HG03064 (cell line): ENCODE data around the gene PCF11.
"Not testable (repeated sequence)": the region's sequence is repeated elsewhere in the genome, so short reads cannot be mapped to it uniquely, and the experiment has no call there.

Experiments used
- ATAC-seq: cut with Tn5 transposase; IDR thresholded peaks from one replicate; pipeline ENCODE4 v1.9.1; 2021; ENCODE audit warnings: low read depth; ENCODE audit not compliant: unreplicated experiment

PCF11 gene

DNA sequence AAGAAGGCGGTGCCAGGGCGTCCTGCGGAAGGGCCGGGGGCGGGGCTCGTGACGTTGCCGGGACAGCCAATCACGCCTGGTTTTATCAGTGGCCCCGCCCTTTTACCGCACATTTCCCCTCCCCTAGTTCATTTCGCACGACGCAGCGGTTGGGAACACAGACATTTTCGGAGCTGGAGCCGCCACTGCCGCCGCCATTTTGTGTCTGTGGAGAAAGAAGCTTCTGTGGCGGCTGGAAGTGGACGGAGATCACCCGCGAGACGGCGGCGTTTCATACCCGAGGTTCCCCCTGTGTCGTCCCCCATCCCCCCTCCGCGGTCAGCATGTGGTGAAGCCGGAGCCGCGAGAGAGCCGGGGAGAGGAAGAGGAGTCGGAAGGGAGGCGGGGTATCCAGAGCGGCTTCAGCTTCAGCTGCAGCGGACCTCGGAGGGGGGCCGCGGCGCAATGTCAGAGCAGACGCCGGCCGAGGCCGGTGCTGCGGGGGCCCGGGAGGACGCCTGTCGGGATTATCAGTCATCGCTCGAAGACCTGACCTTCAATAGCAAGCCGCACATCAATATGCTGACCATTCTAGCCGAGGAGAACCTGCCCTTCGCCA, at the start of gene PCF11:
PCF11 (plus strand) TSS at position 136 of the 598 bp plus-strand sequence; CDS start at position 445, 309 bp downstream.
- peak; percentile 4 for ATAC-seq

GRCh38 chr11:83112886-83113285, 44.0 kb upstream of the PCF11 start:
- ATAC-seq, result no peak

DNA sequence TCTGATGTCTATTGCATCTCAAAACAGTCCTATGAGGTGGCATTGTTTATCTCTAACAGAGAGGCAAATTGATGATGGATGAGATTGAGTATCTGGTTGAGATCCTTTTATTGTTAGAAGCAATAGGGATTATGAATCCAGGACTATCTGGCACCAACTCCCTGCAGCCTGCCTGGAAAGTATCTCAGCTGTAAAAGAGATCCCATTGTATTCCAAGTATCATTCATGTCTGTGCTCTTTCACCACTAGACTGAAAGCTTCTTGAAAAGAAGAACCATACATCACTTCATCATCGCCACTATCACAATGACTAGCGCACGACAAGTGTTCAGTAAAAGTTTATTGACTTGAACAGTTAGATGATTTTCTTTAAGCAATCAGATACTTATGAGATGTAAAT, 41.9 kb upstream of the PCF11 start:
- ATAC-seq, result no peak

DNA sequence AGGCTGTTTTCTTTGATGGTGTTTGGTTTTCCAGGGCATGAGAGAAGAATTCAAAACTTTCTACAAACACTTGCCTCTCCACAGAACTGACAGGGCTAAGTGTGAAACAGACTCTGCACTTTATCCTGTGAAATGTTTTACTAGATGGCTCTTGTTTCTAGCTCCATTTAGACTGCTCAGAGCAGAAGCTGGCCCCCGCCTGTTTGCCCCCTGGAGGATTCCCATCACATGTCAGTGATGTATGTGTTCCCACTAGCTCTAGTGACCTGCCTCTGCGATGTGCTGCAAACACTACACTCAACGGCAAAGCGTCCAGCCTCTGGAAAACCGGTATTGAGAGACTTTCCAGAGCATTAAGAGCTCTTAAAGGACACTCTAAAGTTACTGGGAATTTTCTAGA, 41.4 kb upstream of the PCF11 start:
- no peak for ATAC-seq

DNA sequence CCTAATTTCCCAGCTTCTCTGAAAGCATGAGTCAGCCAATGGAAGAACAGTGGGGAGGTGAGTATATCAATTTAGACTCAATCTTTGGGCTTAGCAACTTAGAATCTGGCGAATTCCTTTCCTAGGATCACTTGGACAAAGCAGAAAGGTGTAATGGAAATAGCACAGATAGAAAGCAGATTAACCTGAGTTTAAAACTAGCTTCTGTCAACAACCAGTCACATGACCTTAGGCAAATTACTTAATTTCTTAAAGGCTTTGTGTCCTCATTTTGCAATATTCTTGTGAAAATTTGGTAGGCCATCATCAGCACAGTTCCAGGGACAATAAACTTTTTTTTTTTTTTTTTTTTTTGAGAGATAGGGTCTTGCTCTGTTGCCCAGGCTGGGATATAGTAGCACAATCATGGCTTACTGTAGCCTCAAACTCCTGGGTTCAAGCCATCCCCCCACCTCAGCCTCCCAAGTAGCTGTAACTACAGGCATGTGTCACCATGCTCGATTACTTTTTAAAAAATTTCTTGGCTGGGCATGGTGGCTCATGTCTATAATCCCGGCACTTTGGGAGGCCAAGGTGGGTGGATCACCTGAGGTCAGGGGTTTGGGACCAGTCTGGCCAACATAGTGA, 40.8 kb upstream of the PCF11 start:
- no peak for ATAC-seq

DNA sequence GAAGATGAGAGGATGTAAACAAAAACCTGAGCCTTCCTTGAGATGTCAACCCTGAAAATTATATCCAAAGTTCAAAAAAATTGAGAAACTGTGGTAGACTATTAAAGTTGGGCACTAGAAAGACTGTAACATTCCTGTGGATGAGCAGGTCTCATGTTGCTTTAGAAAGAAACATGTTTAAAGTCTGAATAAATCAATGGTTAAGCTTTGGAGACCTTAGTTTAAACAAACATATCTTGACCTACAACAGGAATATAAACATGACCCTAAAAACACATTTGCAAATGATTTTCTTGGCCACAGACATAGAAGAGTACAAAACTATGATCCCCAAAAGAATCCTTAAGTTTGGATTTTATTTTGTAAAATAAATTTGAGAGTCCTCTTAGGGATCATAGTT, 38.1 kb upstream of the PCF11 start:
- ATAC-seq, result no peak

- no peak for ATAC-seq
Measured at GRCh38 chr11:83119216-83119615, 37.7 kb upstream of the PCF11 start.

DNA sequence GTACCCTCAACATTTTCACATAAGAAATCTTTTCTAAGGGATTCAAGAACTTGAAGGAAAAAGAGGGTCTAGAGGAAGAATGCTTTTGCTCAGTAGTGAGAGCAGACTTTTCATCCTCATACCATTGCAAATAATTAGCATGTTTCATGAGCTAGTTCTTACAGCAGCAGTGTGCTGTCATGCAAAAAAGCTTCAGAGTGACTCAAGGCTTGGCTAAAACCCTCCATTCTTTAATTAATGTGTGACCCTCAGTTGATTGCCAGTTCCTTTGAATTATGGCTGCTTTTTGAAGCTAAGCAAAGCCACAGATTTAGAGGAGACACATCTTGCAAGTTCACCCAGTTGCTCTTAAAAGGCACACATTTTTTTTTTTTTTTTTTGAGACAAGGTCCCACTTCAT, 36.6 kb upstream of the PCF11 start:
- no peak for ATAC-seq

DNA sequence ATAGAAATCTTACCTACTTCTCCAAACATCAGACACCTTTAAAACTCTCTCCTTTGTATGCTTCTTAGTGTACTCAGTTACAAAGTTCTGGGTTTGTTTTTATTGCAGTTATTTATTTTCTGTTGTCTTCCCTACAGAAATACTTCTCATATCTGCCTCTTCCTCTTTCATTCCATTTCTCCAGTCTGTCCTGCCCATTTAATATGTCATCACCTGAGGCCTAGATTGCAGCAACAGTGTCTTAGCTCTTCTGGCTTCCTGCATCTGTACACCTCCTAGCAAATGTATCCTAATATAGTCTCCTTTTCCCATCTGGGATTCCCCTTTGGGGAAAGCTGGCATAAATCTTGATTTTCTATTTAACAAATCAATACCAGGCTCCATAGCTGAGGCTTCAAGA, 34.9 kb upstream of the PCF11 start:
- no peak for ATAC-seq

DNA sequence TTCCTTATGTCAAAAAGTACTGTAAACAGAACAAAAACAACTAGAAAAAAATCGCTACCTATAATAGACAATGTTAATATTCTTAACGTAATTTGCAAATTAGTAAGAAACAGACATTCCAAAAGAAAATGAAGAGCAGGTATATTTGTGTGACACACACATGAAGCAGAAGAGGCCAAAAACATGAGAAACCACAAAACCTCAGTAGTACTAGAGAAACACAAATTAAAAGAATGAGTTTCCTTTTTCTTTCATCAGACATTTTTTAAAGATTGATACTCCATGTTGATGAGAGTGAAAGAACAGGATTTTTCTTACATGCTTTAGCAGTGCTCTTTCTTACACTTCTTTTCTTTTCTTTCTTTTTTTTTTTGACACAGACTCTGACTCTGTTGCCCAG, 34.2 kb upstream of the PCF11 start:
- ATAC-seq, result no peak

- ATAC-seq, result no peak
Measured at GRCh38 chr11:83124636-83125424, 32.1 kb upstream of the PCF11 start.

GRCh38 chr11:83125577-83125976, 31.4 kb upstream of the PCF11 start:
- ATAC-seq, result no peak

DNA sequence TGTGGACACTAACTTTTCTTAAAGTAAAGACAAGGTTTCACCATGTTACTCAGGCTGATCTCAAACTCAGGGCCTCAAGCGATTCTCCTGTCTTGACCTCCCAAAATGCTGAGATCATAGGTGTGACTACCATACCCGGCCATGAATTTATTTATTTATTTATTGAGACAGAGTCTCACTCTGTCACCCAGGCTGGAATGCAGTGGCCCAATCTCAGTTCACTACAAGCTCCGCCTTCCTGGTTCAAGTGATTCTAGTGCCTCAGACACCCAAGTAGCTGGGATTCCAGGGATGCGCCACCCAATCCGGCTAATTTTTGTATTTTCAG, 29.7 kb upstream of the PCF11 start:
- ATAC-seq, result peak; percentile 13

DNA sequence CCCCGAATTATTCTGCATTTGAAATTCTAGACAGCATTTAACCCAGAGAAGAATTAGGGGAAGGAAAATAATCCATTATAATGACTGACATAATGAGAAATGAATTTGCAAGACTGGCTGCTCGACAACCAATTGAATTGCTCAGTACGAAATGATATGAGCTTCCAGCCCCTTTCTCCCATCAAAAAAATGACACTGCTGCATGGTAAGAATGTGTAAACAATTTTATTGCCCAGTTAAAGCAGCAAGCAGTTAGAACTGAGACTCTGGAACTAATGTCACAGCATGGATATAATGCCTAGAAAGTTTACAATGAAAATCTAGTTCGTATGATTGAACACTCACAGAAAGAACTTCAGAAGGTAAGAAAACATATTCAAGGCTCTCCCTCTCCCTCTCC, 24.7 kb upstream of the PCF11 start:
- ATAC-seq, result no peak

GRCh38 chr11:83133266-83133665, 23.7 kb upstream of the PCF11 start:
- not testable (repeated sequence) for ATAC-seq

- no peak for ATAC-seq
Measured at GRCh38 chr11:83139310-83139709, 17.6 kb upstream of the PCF11 start.

GRCh38 chr11:83140691-83141455, 16.1 kb upstream of the PCF11 start:
- ATAC-seq, result peak; percentile 98

GRCh38 chr11:83147895-83148294, 9.0 kb upstream of the PCF11 start:
- no peak for ATAC-seq

DNA sequence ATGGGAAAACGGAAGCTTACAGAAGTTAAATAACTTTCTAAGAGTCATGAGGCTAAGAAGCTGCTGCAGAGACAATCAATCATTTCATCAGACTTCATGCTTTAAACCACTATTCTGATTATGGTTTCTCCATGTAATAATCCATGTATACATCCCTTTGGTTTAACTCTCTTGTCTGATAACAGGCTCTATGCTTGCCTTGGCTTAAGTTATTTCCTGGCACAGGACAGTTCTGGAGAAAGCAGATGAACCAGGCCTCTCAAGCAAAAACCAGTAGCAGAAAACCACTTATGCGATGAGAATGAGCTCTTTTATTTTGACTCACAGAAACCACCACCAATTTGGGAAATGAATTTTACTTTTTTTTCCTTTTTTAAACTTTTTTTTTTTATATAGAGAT, 6.5 kb upstream of the PCF11 start:
- no peak for ATAC-seq

DNA sequence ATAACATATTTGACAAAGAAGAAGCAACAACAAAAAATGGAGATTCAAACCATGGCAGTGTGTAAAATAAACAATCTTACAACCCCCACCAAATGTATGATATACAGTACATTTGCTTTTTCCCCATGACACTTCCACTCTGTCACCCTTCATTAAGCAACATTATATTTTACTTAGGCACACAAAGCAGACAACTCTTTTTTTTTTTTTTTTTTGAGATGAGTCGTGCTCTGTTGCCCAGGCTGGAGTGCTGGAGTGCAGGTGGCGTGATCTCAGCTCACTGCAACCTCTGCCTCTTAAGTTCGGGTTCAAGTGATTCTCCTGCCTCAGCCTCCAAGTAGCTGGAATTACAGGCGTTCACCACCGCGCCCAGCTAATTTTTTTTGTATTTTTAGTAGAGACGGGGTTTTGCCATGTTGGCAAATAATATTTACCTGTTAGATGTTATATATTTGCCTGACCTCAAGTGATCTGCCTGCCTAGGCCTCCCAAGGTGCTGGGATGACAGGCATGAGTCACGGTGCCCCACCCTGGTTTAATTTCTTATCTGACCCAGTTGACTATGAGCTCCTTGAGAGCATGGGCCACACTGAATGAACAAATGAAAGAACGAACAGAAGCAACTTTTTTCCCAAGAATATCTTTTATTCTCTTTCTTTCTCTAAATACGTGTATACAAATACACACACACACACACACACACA, 5.5 kb upstream of the PCF11 start:
- no peak for ATAC-seq

GRCh38 chr11:83152264-83152663, 4.7 kb upstream of the PCF11 start:
- no peak for ATAC-seq
